Epithelial cell of esophagus (primary cell): Measurements from ENCODE around the gene CDC42SE1.

Source experiments
- DNase-seq: peaks from one replicate; pipeline ENCODE4 v3.0.0; 2010; ENCODE audit warnings: low read depth
- H3K4me3 ChIP-seq: 2 replicates; pipeline ENCODE4 v1.5.1; 2011; ENCODE audit warnings: mild to moderate bottlenecking, low read length, control low read depth
- CTCF ChIP-seq: IDR thresholded peaks from 2 replicates; pipeline ENCODE4 v1.5.1; 2011; ENCODE audit warnings: low read depth, mild to moderate bottlenecking, low read length, control low read depth, inconsistent platforms; ENCODE audit not compliant: insufficient read depth; ENCODE audit errors: missing control alignments

Gene CDC42SE1

GRCh38 chr1:151047591-151047924 is 11.9 kb downstream of the CDC42SE1 start, which contains the start of gene C1orf56:
Gene C1orf56, plus strand, starts transcription at chr1:151047751. Its CDS starts 97 bp downstream, at chr1:151047848.
- H3K4me3 ChIP-seq, result peak within 1 kb of the TSS; percentile 60
- DNase-seq, result peak; percentile 40
- TF ChIP-seq CTCF, result no peak

- no peak overlapping the region for H3K4me3 ChIP-seq
- no peak for DNase-seq
- TF ChIP-seq CTCF, result no peak
Observed at GRCh38 chr1:151043163-151043562, 16.3 kb downstream of the CDC42SE1 start.

- no peak overlapping the region for H3K4me3 ChIP-seq
- TF ChIP-seq CTCF, result no peak
- DNase-seq, result no peak
Observed at GRCh38 chr1:151039521-151039920, 19.9 kb downstream of the CDC42SE1 start.

GRCh38 chr1:151037032-151037431 is 22.4 kb downstream of the CDC42SE1 start:
- peak overlapping the region; percentile 49 for H3K4me3 ChIP-seq
- DNase-seq, result no peak
- no peak for TF ChIP-seq CTCF

- DNase-seq, result peak; percentile 73
- H3K4me3 ChIP-seq, result peak within 1 kb of the TSS; percentile 49
- TF ChIP-seq CTCF, result no peak
Observed at GRCh38 chr1:151036356-151036755, 23.1 kb downstream of the CDC42SE1 start, which contains the start of gene BNIPL. Gene BNIPL, plus strand, starts transcription at chr1:151036586. Its CDS starts 140 bp downstream, at chr1:151036726.

- TF ChIP-seq CTCF, result no peak
- DNase-seq, result no peak
- H3K4me3 ChIP-seq, result no peak overlapping the region
Observed at GRCh38 chr1:151035167-151035566, 24.3 kb downstream of the CDC42SE1 start.

- no peak overlapping the region for H3K4me3 ChIP-seq
- no peak for DNase-seq
- no peak for TF ChIP-seq CTCF
Observed at GRCh38 chr1:151032164-151032563, 27.3 kb downstream of the CDC42SE1 start.
